Measurements from ENCODE around the gene NUMA1. TPM values are rescaled to one million over a fixed set of nuclear protein-coding genes. Genes with fewer than 3 reads are reported as not detected.

NUMA1 gene
- total and polyA plus RNA-seq, 8 donors: 144 to 365 (median 343) TPM

DNA sequence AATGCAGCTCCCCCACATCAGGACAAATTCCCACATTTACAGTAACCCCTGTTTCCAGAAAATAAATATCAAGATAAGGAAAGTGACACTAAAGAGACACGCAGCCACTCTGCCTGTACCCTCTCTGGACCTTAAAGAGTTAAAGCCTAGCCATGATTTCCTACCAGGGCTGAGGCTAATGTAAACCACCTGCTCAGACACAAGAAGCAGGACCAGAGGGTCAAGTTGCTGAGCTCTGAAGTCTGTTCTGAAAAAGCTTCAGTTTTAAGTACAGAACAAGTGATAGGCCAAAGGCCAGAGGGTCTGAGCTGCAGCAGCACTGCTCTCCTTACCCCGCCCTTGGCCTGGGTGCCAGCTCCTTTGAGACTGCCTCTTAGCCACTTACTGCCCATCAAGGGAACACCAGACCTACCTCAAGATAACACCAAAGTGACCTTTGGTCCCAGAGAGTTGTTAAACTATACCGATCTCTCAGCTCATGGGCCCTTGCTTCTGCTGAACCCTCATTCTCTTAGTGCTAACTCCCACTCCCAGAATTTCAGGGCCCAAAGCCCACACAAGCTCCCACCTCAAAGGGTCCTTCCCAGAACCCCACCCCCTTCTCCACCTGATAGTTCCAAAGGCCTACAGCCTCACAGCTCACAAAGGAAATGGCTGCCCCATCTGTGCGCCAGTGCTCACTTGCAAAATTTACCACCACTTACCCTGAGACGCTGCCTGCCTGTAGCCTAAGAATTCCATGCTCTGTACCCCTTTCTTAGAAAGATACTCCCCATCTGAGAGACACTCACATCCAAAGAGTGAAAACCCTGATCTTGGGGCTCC, 41.1 kb downstream of the NUMA1 start:
- H3K36me3 ChIP-seq: peaks cover 0 to 19% of the 10 kb centered on the region in 2 donors
- TF ChIP-seq, protein P1, sequence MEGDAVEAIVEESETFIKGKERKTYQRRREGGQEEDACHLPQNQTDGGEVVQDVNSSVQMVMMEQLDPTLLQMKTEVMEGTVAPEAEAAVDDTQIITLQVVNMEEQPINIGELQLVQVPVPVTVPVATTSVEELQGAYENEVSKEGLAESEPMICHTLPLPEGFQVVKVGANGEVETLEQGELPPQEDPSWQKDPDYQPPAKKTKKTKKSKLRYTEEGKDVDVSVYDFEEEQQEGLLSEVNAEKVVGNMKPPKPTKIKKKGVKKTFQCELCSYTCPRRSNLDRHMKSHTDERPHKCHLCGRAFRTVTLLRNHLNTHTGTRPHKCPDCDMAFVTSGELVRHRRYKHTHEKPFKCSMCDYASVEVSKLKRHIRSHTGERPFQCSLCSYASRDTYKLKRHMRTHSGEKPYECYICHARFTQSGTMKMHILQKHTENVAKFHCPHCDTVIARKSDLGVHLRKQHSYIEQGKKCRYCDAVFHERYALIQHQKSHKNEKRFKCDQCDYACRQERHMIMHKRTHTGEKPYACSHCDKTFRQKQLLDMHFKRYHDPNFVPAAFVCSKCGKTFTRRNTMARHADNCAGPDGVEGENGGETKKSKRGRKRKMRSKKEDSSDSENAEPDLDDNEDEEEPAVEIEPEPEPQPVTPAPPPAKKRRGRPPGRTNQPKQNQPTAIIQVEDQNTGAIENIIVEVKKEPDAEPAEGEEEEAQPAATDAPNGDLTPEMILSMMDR (IDR thresholded peaks at IDR 0.05): no peak
- H3K9me3 ChIP-seq: no peaks in the 10 kb centered on the region
- H3K4me1 ChIP-seq: peaks cover 38 to 60% of the 10 kb centered on the region in 2 donors
- peak overlapping the region; percentile 35 to 55 for H3K4me3 ChIP-seq
- peak in 3 of 4 donors; percentile 53 to 84 (median 76) for DNase-seq
- peak overlapping the region; percentile 83 to 98 for H3K27ac ChIP-seq
- no peaks in the 10 kb centered on the region for H3K27me3 ChIP-seq
- intact Hi-C loops (cut with DNase I): no loop called here
- peak; percentile 63 for ATAC-seq

DNA sequence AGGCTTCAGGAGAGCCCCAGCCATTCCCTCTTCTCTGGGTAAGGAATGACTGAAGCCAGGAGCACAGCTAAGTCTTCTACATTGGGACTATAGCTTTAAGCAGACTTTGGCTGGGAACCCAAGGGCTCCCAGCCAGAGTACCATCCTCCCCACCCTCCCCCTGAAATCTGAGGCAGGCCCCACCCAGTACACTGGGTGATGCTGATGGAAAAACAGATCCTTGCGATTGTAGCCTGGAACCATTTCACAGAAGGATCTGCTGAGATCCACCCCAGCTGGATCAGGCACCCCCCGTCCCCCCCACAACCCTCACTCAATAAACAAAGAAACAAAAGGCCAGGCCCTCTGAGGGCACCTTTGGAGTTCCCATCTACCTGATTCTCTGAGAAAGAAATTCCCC, 41.9 kb downstream of the NUMA1 start:
- Histone ChIP-seq H3K27me3 (no peaks in the 10 kb centered on the region), H3K4me3 (peak overlapping the region; percentile 35 to 55), H3K27ac (peak overlapping the region; percentile 83 to 98), H3K4me1 (peaks cover 38 to 60% of the 10 kb centered on the region in 2 donors), H3K36me3 (peaks cover 0 to 26% of the 10 kb centered on the region in 2 donors), H3K9me3 (no peaks in the 10 kb centered on the region)
- peak; percentile 16 for ATAC-seq
- DNase-seq: peak in 3 of 4 donors; percentile 53 to 79 (median 60)
- TF ChIP-seq, protein P1 (IDR thresholded peaks at IDR 0.05): no peak
- intact Hi-C loops (cut with DNase I): no loop called here

DNA sequence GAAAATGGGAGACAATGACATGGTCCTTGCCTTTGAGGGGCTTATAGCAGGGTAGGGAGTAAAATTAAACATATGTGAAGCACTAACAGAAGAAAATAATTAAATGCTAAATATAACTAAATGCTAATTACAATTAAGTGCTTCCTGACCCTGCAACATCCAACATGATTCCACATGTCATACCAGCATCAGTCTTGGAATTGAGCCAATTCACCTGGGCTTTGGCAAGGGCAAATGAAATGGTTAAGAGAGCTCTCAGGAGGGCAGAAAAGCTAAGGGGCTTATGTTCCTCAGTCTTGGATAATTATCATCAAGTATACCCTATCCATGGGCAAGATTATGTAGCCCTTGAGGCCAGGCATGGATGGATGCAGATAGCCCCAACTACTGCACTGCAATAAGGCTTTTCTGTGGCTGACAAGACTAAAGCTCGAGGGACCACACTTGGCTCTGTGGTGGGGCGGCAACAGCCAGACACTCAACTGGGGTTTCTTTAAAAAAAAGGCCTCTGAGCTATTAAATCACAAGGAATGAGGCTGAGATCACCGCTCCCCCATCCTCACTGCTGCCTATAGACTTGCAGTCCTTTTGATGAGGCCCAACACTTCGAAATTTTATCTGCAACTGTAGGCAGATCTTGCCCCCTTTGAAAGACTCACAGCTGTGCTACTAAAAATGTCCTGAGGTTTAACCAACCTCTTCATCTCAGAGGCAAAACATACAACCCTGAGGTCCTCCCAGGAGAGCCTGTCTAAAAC, 42.6 kb downstream of the NUMA1 start:
- ATAC-seq (no peak), DNase-seq (no peak)
- TF ChIP-seq, protein P1 (IDR thresholded peaks at IDR 0.05): no peak
- Histone ChIP-seq H3K27me3 (no peaks in the 10 kb centered on the region), H3K9me3 (no peaks in the 10 kb centered on the region), H3K36me3 (peaks cover 0 to 33% of the 10 kb centered on the region in 2 donors), H3K4me3 (peak overlapping the region in 1 of 2 donors; percentile 55), H3K27ac (peak overlapping the region; percentile 83 to 98), H3K4me1 (peaks cover 36 to 60% of the 10 kb centered on the region in 2 donors)
- intact Hi-C loops (cut with DNase I): no loop called here

GRCh38 chr11:72036687-72037086, 43.7 kb downstream of the NUMA1 start:
- TF ChIP-seq, protein P1 (IDR thresholded peaks at IDR 0.05): no peak
- ATAC-seq (no peak), DNase-seq (no peak)
- peaks cover 0 to 37% of the 10 kb centered on the region in 2 donors for H3K36me3 ChIP-seq
- peaks cover 26 to 57% of the 10 kb centered on the region in 2 donors for H3K4me1 ChIP-seq
- no peaks in the 10 kb centered on the region for H3K9me3 ChIP-seq
- no peak overlapping the region for H3K4me3 ChIP-seq
- intact Hi-C loops (cut with DNase I): no loop called here
- no peak overlapping the region for H3K27ac ChIP-seq
- H3K27me3 ChIP-seq: no peaks in the 10 kb centered on the region
